Ishikawa (cell line): ENCODE results near the gene CDCA7.

Experiments
- CEBPB ChIP-seq: IDR thresholded peaks from 2 replicates; pipeline ENCODE4 v1.6.1; 2012
- CREB1 ChIP-seq: IDR thresholded peaks from 2 replicates; pipeline ENCODE4 v1.6.1; 2012; ENCODE audit warnings: low read depth
- EGR1 ChIP-seq: IDR thresholded peaks from 2 replicates; pipeline ENCODE4 v1.6.1; 2012
- EP300 ChIP-seq: IDR thresholded peaks from 2 replicates; pipeline ENCODE4 v1.6.1; 2012; ENCODE audit warnings: borderline replicate concordance
- FOXM1 ChIP-seq: IDR thresholded peaks from 2 replicates; pipeline ENCODE4 v1.6.1; 2012; ENCODE audit warnings: low read depth, borderline replicate concordance
- NFIC ChIP-seq: IDR thresholded peaks from 2 replicates; pipeline ENCODE4 v1.6.1; 2012
- RAD21 ChIP-seq: IDR thresholded peaks from 2 replicates; pipeline ENCODE4 v1.6.1; 2012; ENCODE audit warnings: low read depth
- REST ChIP-seq: IDR thresholded peaks from 2 replicates; pipeline ENCODE4 v1.6.1; 2012; ENCODE audit warnings: low read depth, mild to moderate bottlenecking
- TAF1 ChIP-seq: IDR thresholded peaks from 2 replicates; pipeline ENCODE4 v1.6.1; 2012; ENCODE audit warnings: low read depth, mild to moderate bottlenecking
- TCF12 ChIP-seq: IDR thresholded peaks from 2 replicates; pipeline ENCODE4 v1.6.1; 2012; ENCODE audit warnings: low read depth
- TEAD4 ChIP-seq: IDR thresholded peaks from 2 replicates; pipeline ENCODE4 v1.6.1; 2012
- YY1 ChIP-seq: IDR thresholded peaks from 2 replicates; pipeline ENCODE4 v1.6.1; 2012; ENCODE audit warnings: low read depth
- ZBTB7A ChIP-seq: IDR thresholded peaks from 2 replicates; pipeline ENCODE4 v1.6.1; 2012; ENCODE audit warnings: low read depth
- TF ChIP-seq, protein P1 (sequence below): IDR thresholded peaks from 2 replicates; pipeline ENCODE4 v1.6.1; 2012
- TF ChIP-seq, protein P2 (sequence below): IDR thresholded peaks from 2 replicates; pipeline ENCODE4 v1.6.1; 2012

Gene CDCA7

GRCh38 chr2:173349287-173349686 lies 5.4 kb upstream of the CDCA7 start:
- TF ChIP-seq CREB1 (no peak), CEBPB (no peak), NFIC (no peak), RAD21 (no peak), EP300 (no peak), REST (no peak), TEAD4 (no peak), FOXM1 (no peak), EGR1 (no peak), TAF1 (no peak), TCF12 (no peak), YY1 (no peak), ZBTB7A (no peak)
- TF ChIP-seq, protein P1, sequence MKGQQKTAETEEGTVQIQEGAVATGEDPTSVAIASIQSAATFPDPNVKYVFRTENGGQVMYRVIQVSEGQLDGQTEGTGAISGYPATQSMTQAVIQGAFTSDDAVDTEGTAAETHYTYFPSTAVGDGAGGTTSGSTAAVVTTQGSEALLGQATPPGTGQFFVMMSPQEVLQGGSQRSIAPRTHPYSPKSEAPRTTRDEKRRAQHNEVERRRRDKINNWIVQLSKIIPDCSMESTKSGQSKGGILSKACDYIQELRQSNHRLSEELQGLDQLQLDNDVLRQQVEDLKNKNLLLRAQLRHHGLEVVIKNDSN: no peak
- TF ChIP-seq, protein P2, sequence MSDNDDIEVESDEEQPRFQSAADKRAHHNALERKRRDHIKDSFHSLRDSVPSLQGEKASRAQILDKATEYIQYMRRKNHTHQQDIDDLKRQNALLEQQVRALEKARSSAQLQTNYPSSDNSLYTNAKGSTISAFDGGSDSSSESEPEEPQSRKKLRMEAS: no peak

- TF ChIP-seq CEBPB (no peak), TAF1 (no peak), REST (no peak), EP300 (no peak), ZBTB7A (no peak), RAD21 (no peak), CREB1 (no peak), NFIC (no peak), EGR1 (no peak), YY1 (no peak)
- TF ChIP-seq, protein P2: no peak
- TF ChIP-seq, protein P1: no peak
Measured at GRCh38 chr2:173350383-173350782, 4.3 kb upstream of the CDCA7 start.

- no peak for TF ChIP-seq TAF1
- no peak for TF ChIP-seq NFIC
- no peak for TF ChIP-seq EP300
- TF ChIP-seq EGR1: no peak
- TF ChIP-seq FOXM1: no peak
- TF ChIP-seq RAD21: no peak
- TF ChIP-seq CEBPB: no peak
- no peak for TF ChIP-seq TEAD4
- TF ChIP-seq ZBTB7A: no peak
- TF ChIP-seq YY1: no peak
Measured at GRCh38 chr2:173351879-173352278, 2.8 kb upstream of the CDCA7 start.

GRCh38 chr2:173353556-173353955 lies 1.1 kb upstream of the CDCA7 start:
- TF ChIP-seq FOXM1: no peak
- no peak for TF ChIP-seq ZBTB7A
- no peak for TF ChIP-seq CEBPB
- no peak for TF ChIP-seq REST
- TF ChIP-seq NFIC: no peak
- TF ChIP-seq RAD21: no peak
- TF ChIP-seq EP300: no peak
